Fibroblast of upper back skin (primary cell): ENCODE results near the gene IFRD2.
"Not testable (repeated sequence)": the region's sequence is repeated elsewhere in the genome, so short reads cannot be mapped to it uniquely, and the experiment has no call there.

Experiments used
- DNase-seq: peaks from one replicate; pipeline ENCODE4 v3.0.0-alpha.2; 2013

IFRD2 gene

DNA sequence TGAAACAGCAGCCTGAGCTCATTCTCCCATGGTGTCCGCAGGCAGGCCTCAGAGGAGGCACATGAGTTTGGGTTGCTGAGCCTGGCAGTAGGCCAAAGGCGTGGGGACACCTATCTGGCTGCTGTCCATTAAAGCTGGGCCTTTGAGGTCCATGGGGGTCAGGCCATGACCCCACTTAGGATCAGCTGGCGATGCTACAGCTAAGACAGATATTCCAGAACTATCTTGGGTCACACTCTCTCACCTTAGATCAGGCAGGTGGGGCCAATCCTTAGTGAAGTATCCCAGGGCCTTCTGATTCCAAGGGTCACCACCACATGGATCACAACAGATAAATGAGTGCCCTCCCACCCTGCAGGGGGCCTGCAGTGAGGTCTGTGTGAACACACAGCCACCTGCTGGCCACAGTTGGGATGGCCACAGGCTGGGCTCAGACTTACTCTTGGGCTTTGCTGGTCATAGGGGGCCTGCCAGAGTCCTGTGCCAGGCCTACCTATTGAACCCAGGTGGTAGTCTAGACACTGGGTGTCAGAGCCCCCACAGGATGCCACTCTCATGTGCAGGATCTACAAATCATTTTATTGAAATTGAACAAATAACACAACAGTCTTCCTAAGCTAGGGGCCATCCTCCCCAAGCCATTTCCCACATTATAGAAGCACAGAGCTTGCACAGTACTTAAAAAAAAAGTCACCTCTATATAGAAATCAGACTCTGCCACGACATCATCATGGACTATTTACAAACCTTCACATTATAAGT, 32.3 kb upstream of the IFRD2 start:
- peak; percentile 65 for DNase-seq

DNA sequence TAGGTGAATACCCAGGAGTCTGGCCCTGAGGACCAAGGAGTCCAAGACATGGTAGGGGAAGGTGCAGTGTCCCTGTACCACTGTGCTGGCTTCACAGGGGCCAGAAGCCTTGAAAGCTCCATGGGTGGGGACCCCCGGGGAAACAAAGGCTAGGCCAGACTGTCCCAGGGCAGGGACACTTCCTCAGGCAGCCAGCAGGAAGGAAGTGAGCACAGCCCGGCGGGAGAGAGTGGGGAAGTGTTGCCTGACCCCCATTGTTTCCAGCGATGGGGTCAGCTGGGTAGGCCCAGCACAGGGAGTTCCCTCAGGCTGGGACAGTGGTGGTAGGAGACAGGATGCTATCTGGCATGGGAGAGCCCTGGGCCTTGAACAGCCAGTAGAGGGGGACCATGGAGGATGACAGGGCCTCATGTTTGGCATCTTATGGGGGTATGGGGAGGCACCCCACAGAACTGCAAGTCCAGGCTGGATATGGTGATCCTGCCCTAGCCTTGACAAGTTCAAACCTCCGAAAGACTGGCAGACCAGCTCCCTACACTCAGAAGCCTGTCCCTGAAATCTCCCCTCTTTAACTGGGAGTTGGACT, 31.5 kb upstream of the IFRD2 start:
- no peak for DNase-seq

DNA sequence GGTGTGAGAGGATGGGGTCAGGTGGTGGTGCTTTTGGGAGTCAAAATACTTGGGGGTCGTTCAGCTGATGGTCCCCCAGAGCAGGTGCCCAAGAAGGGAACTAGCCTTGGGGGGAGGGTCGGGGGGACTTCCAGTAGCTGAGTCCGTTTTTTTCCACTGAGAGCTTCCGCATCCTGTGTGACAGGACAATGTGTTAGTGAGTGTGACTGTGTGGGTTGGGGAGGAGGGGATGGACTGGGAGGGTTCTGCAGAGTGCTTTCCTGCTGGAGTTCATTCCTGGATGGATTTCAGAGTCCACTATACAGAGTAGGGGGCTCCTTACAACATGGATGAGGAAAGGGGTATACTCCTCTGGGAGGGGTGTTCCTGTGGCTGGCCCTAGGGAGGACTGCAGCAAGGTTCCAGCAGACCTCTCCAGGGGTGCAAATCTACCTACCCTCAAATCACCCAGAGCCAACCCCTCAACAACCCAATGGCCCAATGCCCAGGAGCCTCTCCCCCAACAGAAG, 30.9 kb upstream of the IFRD2 start:
- no peak for DNase-seq

DNA sequence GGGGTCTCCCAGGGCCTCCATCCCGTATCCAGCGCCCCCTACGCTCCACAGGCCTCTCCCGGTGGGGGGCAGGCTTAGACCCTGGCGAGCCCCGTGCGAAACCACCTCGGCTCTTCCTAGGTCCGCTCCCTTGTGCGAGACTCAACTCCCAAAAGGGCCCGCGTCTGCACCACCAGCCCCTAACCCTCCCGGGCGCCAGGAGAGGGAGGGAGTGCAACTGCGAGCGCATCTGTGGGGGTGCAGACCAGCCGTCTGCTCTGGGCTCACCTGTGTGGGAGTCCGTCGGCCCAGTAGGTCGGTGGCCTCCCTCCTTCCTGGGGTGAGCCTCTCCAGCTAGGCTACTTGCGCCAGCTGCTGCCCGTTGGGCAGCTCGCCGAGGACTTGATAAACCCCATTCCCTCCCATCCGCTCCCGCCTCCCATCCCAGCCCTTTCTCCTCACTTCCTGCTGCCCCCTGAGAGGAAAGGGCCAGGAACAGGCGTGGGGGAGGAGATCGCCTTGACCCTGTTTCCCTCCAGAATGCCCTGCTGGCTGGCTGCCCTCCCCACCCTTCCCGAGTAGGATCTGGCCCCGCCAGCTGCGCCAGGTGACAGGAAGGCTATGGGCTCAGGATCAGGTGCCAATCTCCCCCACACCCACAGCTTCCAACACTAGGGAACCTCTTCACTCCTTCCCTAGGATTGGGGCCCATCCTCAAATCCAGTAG, 30.3 kb upstream of the IFRD2 start, which contains the start of gene HYAL2:
Gene HYAL2 (minus strand): TSS at position 360 of the 706 bp plus-strand sequence. CDS start 2,256 bp downstream, outside the sequence.
- no peak for DNase-seq

DNA sequence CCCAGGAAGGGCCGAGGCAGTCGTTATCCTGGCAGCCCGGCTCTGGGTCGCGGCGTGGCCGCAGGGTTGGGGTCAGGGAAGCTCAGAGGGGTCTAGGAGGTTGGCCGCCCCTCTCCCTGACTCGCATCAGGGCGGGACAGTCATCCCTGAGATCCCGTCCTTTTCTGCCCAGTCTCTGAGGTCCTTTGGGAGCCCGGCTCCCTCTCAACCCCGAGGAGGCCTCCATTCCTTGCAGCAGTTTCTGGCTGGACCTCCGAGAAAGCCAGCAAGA, 29.8 kb upstream of the IFRD2 start:
- DNase-seq, result no peak

DNA sequence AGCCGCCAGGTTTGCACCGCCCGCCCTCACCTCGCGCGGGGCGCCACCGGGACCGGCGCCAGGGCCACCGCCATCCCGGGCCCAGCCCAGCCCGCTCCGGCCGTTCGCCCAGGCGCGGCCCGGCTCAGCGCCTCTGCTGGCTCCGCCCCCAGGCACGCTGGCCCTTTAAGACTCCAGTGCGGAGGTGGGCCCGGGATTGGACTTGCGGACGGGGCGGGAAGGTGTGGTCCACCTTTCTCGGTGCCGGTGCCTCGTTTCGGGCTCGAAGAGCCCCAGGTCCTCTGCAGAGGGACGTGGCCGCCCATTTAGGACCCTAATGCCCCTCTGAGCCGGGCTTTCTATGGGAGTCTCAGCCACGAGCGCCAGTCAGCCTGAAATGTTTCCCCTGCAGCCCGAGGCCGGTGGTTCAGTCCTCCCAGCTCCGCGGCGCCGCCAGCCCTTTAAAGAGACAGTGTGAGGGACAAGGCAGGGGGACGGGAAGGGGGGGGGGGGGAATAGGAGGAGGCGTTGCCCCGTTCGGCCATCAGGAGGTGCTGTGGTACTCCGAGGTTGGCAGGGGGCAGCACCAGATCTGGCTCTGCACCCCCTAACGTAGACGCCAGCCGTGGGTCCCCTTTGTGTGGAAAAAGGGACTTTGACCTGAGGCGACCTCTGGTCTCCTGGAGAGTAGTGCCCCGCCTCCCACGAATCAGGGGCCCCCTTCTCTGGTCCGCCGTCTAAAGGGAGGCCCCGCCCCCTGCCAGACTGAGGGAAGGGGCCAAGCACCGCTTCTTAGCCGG, 29.3 kb upstream of the IFRD2 start:
- DNase-seq, result peak; percentile 88

DNA sequence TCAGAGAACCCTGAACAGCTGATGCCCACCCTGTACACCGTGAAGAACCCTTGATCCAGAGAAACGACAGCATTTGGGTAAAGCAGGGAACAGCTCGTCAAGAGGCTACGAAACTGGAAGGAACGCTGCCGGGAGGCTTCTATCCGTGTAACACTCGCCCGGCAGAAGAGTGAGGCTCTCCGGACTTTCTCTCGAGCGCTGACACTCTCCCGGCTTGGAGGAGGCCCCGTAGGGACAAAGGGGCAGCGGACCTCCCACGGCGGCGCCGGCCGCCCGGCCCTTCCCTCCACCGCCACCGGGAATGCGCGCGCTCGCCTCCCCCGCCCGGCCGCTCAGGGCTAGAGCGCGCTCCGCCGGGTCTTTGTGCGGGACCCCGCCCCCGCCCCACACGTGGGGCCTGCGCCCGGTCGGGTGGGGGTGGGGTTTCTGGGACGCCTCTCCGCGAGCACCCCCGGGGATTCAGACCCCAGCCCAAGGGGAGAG, 28.7 kb upstream of the IFRD2 start:
- peak; percentile 66 for DNase-seq

DNA sequence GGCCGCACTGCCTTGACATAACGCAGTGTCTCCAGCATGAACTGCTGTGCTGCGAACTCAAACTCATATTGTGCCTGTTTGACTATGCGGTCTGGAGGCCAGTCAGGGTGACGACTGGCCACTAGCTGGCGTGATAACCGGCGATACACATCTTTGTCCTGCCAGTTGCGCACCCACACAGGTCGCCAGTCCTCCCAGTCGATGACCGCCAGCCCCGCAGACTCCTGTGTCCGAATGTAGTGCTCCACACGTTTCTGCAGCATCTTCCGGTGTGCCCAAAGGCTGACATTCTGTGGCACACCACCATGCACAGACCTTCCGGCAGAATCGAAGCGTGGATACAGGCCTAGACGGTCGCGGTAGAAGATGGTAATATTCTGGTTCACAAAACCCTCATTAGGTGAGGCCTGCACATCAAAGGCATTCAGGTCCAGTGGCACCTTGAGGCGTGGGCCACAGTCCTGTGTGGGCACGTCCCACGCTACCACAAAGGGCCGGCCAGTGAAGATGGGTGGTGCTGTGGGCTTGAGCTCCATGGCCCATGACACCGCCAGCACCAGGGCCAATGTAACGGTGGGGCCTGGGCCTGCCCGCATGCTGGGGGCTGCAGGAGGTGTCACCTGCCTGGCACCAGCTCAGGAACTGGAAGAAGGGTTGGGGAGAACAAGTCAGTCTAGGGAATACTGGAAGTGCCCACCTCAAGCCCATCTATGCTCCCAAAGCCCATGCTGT, 27.8 kb upstream of the IFRD2 start:
- DNase-seq, result no peak

DNA sequence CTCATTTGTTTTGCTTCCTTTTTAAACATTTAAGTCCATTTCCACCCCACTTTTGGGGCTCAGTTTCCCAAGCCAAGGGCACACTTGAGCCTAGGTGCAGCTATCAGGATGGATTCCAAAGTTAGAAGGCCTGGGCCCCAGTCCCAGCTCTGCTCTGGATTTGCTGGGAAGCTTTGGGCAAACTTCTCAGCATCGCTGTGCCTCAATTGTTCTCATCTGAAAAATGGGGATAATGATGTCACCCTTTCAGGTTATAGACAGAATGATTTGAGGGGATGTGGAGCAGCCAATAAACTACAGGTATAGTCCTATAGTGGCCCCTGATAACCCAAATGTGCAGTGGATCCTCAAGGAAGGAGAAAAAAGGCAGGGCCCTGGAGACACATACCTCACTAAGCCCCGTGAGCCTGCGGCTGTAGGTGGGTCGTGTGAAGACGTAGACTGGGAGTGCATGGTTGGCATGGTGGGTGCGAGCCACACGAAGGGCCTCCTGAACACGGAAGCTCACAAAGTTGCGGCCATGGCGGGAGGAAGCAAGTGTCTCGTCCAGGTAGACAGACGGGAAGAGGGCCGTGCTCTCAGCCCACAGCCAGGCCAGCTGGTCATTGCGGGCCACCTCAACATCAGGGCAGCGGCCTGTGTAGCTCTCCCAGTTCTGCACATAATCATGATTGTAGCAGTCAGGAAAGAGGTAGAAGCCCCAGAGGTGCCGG, 27.1 kb upstream of the IFRD2 start:
- no peak for DNase-seq

DNA sequence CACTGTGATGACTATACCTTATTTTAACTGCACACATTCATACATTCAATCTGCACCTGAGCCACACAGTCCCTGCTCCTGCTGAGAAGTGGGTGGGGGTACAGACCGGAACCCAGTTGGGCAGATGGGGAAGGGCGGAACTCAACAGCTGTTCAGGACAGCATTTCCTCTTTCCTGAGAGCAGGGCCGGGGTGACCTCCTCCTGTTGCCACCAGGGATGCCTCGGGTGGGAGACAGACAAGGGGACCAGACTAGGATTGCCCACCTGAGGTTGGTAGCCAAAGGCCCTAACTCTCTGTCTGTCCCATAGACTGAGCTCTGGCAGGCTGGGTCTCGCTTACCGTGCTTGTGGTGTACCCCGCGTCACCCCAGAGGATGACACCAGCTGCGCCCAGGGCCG, 26.4 kb upstream of the IFRD2 start:
- no peak for DNase-seq

DNA sequence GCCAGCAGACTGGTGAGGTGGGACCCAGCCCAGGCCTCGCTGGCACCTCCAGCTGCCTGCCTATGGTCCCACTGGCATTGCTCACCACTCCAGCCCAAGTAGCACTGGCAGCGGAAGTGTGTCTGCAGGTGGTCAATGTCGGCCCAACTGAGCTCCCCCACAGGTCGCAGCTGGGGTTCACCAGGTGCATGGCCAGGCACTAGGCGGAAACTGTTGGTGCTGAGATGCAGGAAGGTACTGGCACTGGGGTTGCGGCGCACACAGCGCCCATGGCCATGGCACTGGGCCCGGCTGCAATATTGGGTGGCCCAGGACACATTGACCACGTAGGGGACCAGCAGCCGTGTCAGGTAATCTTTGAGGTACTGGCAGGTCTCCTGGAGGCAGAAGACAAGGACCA, 25.9 kb upstream of the IFRD2 start:
- no peak for DNase-seq

DNA sequence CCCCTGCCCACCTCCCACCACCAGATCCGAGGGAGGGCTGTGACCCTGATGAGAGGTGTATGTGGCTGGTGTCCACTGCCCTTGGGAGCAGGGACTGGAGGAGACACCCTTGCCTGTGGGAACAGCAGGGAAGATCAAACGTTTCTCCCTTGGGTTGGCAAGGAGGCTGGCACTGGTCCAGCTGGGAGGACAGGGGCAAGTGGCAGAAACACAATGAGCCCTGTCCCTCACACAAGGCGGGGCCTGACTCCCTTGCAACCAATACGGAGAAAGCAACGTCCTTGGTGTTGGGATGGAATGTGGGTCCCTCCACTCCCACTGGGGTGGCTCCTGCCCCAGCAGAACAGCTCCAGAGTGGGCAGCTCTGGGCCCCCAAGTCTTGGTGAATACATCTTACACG, 25.1 kb upstream of the IFRD2 start:
- no peak for DNase-seq

DNA sequence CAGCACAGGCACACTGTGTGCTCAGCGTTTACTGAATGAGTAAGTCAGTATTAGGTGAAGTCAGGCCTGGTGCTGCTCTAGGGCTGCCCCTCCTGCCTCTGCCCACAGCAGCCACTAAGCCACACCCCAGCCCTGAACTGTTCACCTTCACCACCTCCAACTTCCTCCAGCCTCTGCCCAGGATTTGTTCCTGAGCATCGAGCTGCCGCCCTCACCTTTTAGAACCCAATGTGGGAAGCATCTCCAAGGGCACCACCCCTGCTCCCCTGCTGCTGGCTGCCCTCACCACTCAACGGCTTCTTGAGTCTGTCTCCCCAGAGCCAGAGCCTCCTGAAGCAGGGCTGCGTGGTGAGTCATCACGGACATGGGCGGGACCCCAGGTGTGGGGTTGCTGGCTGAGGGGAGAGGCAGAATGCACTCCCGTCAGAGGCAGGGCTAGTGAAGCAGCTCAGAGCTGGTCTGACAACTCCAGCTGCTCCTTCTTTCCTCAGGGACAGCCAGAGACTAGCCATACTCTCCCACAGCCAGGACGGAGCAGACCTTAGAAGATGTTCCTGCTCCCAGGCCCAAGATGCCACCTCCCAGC, 24.5 kb upstream of the IFRD2 start:
- no peak for DNase-seq

DNA sequence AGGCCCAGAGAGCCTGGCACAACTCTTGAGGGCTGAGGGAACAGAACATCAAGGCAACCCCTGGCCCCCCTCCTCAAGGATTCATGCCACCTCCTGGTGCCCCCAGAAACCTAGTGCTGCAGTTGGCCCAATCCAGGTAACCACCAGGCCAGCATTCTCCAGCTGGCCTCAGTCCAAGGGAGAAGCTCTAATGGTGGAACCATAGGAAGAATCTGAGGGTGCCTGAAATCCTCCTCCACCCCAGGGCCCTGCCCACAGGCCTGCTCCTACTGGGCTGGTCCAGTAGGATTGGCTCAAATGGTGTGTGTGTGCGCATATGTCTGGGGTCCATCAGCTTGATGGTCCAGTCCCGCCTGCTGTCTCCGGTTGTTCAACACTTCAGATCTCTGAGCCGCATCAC, 22.6 kb upstream of the IFRD2 start:
- no peak for DNase-seq

DNA sequence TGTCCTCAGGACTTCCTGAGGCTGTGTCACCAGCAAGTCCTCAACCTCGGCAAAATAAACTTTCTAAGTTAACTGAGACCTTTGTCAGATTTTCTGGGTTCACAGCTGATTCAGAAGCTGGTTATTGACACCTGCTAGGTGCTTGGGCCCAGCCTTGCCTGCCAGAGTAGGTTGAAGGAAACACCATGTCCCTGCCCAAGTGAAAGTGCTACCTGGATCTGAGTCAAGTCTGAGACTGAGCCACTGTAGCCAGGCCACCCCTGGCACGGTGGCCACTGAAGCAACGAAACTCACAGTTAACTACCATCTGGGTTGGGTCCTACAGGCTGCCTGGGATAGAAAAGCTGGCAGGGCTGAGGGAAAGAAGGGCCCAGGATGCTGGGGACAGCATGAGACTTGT, 22.1 kb upstream of the IFRD2 start:
- no peak for DNase-seq

DNA sequence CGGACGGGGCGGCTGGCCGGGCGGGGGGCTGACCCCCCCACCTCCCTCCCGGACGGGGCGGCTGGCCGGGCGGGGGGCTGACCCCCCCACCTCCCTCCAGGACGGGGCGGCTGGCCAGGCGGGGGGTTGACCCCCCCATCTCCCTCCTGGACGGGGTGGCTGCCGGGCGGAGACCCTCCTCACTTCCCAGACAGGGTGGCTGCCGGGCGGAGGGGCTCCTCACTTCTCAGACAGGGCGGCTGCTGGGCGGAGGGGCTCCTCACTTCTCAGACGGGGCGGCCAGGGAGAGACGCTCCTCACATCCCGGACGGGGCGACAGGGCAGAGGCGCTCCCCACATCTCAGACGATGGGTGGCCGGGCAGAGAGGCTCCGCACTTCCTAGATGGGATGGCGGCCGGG, 19.8 kb upstream of the IFRD2 start:
- DNase-seq, result not testable (repeated sequence)

DNA sequence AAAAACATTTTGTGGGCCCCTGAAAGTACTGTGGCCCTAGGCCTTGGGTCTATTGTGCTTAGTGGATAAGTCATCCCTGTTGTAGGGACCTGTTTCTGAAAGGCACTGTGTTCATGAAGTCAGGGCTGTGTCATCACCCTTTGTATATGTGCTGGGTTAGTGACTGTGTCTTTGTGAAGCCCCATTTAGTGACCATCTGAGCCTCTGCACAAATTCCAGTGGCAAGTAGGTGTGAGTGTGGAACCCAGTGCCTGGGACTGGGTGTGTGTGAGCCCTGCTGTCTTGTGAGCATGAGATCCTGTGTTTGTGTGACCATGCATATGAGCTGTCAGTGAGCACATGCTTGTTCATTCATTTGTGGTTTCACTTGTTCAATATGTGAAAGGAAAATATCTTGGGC, 12.4 kb upstream of the IFRD2 start:
- DNase-seq, result no peak

DNA sequence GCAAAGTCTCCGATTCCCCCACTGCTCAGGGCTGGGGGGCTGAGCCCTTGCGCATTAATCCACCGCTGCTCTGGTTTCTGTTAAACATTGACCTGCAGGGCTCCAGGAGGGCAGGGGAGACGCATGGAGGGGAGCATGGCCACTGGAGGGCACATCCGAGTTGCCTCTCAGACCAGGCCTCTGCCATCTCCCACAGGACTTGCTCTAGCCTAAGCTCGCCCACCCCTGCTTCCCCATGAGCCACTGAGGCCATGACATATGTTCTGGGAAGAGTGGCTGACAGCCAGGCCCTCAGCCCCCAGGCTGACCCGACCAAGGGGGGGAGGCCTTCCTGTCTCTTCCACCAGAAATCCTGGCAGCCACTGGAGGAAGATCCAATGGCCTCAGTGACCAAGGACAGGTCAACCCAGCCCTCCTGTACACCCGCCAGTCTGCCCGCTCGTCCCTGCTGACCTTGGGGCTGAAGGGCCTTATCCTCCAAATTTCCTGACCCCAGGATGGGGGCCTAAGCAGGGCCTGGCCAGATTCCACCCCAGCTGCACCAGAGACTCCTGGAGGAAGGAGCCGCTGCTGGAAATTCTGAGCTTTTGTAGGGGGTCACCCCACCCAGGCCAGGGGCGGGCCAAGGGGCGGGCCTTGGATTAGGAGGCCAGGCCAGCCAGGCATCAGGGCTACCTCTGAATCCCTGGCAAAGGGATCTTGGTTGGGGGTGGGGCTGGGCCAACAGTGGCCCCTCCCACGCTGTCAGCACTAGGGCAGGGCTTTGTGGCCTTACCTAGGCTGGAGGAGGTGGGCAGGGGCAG, 11.0 kb upstream of the IFRD2 start, which contains the start of gene HYAL1:
Gene HYAL1 (minus strand): TSS at position 562 of the 803 bp plus-strand sequence. CDS start 618 bp downstream, outside the sequence.
- no peak for DNase-seq

DNA sequence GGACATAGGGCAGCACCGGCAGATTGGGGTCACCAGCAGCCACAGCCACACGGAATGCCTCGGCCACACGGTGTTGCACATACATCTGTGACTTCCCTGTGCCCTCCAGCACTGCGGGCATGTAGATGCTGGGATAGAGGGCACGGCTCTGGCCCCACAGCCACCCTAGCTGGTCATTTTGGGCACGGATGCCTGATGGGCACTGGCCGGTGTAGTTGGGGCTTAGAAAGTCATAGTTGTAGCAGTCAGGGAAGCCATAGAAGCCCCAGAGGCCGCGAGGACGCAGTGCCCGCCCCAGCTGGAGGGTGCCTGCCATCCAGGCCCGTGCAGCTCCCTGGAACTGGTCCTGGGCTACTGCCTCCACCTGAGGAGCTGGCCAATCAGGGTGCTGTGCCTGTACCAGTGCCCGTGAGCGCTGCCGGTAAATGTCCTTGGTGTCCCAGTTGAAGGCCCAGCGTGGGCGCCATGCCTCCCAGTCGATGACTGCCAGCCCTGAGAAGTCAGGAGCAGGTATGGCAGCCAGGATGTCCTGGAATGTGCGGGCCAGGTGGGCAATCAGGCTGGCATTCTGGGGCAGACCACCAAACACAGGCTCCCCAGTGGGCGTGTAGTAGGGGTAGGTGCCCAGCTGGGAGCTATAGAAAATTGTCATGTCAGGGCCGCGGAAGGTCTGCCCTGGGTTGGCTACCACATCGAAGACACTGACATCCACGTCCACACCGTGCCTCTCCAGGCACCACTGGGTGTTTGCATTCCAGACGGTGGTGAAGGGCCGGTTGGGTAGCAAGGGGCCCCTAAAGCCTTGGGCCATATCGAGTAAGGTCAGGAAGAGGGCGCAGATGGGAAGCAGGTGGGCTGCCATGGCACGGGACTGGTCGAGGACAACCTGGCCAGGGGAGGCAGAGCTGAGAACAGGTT, 10.1 kb upstream of the IFRD2 start:
- no peak for DNase-seq
